ENCODE results near the gene QRFP. TPM values are rescaled to one million over a fixed set of nuclear protein-coding genes. Genes with fewer than 3 reads are reported as not detected.

The QRFP gene
- total RNA-seq, 6 experiments from 2014 or later: 3.3 TPM; not detected in 5

DNA sequence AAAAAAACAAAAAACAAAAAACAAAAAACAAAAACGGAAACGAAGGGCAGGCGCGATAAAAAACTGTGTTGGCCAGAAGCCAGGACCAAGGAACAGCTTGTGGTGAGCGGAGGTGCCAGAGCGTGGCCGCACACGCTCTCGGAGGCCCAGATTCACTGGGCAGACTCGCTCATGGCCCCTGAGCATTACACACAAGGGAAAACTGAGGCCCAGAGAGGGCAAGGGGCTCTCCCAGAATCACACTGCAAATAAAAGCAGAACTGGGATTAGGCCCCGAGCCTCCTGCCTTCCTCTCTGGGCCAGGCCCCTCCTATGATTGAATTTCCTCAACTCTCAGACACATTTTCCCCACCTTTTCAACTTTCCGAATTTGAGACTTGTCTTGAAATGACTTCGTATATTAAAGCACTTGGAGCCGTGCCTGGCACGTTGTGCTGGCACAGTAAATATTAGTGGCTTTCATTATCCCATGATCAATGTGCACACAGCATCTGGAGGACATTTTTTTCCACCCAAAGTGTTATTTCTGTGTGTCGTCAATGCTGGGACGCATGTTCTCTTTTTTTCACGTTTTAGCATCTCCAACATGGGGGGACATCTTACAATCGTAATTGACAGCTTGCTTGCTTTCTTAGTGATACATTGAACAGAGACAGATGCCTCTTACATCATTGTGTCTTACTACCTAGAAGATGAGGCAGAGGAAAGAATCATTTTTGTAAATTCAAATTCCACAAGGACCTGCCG, 35.1 kb upstream of the QRFP start:
- no peak for DNase-seq
- Histone ChIP-seq H3K27ac (no peak overlapping the region), H3K4me3 (no peak overlapping the region), H3K4me1 (no peaks in the 10 kb centered on the region), H3K36me3 (no peaks in the 10 kb centered on the region), H3K27me3 (no peaks in the 10 kb centered on the region), H3K9me3 (no peaks in the 10 kb centered on the region)
- intact Hi-C loops (cut with DNase I): no loop called here
- ATAC-seq: no peak
- TF ChIP-seq, protein P1, sequence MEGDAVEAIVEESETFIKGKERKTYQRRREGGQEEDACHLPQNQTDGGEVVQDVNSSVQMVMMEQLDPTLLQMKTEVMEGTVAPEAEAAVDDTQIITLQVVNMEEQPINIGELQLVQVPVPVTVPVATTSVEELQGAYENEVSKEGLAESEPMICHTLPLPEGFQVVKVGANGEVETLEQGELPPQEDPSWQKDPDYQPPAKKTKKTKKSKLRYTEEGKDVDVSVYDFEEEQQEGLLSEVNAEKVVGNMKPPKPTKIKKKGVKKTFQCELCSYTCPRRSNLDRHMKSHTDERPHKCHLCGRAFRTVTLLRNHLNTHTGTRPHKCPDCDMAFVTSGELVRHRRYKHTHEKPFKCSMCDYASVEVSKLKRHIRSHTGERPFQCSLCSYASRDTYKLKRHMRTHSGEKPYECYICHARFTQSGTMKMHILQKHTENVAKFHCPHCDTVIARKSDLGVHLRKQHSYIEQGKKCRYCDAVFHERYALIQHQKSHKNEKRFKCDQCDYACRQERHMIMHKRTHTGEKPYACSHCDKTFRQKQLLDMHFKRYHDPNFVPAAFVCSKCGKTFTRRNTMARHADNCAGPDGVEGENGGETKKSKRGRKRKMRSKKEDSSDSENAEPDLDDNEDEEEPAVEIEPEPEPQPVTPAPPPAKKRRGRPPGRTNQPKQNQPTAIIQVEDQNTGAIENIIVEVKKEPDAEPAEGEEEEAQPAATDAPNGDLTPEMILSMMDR (IDR thresholded peaks at IDR 0.05): no peak
- no peak for TF ChIP-seq POLR2A (IDR thresholded peaks at IDR 0.05)
- WGBS (ENCODE audit: insufficient coverage, low coverage, low lambda C conversion rate, missing lambda C conversion rate): 61% methylated on average over 18 of the region's 20 CpGs

- H3K9me3 ChIP-seq: no peaks in the 10 kb centered on the region
- no peaks in the 10 kb centered on the region for H3K4me1 ChIP-seq
- ATAC-seq: no peak
- no peak overlapping the region for H3K4me3 ChIP-seq
- no peak overlapping the region for H3K27ac ChIP-seq
- intact Hi-C loops (cut with DNase I): no loop called here
- DNase-seq: no peak
- WGBS (ENCODE audit: insufficient coverage, low coverage, low lambda C conversion rate, missing lambda C conversion rate): 83% methylated on average over 4 of the region's 15 CpGs
- no peaks in the 10 kb centered on the region for H3K36me3 ChIP-seq
- H3K27me3 ChIP-seq: no peaks in the 10 kb centered on the region
- TF ChIP-seq, protein P1 (IDR thresholded peaks at IDR 0.05): no peak
- TF ChIP-seq POLR2A (IDR thresholded peaks at IDR 0.05): no peak
These were observed 34.3 kb upstream of the QRFP start for GRCh38 chr9:130930804-130931349.

- Histone ChIP-seq H3K36me3 (no peaks in the 10 kb centered on the region), H3K27me3 (no peaks in the 10 kb centered on the region), H3K27ac (no peak overlapping the region), H3K4me1 (no peaks in the 10 kb centered on the region), H3K4me3 (no peak overlapping the region), H3K9me3 (no peaks in the 10 kb centered on the region)
- WGBS (ENCODE audit: insufficient coverage, low coverage, low lambda C conversion rate, missing lambda C conversion rate): 89% methylated on average over 10 of the region's 23 CpGs
- DNase-seq: no peak
- intact Hi-C loops (cut with DNase I): no loop called here
- TF ChIP-seq, protein P1 (IDR thresholded peaks at IDR 0.05): no peak
- TF ChIP-seq POLR2A (IDR thresholded peaks at IDR 0.05): no peak
- no peak for ATAC-seq
These were observed 33.7 kb upstream of the QRFP start for GRCh38 chr9:130930132-130930803.

DNA sequence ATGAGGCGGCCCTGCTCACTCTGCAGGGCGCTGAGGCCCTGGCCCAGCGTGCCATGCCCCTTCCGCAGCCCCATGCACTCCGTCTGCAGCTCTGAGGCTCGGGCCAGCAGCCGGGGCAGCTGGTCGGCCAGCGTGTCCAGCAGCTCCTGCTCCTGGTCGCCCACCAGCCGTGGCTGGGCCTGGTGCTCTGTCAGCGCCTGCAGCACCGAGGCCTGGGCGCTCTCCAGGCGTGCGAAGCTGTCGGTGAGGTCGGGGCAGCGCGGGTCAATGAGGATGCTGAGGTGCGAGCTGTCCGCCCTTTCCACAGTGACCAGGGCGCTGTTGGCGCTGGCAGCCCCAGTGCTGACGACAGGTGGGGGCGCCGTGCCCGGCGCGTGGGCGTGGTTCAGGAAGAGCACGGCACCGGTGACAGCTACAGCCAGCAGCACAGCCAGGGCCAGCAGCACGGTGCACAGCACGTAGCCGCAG, 33.0 kb upstream of the QRFP start:
- DNase-seq: no peak
- no peaks in the 10 kb centered on the region for H3K9me3 ChIP-seq
- H3K4me3 ChIP-seq: no peak overlapping the region
- ATAC-seq: no peak
- intact Hi-C loops (cut with DNase I): no loop called here
- H3K27ac ChIP-seq: no peak overlapping the region
- 90% methylated on average over 2 of the region's 36 CpGs for WGBS (ENCODE audit: insufficient coverage, low coverage, low lambda C conversion rate, missing lambda C conversion rate)
- H3K4me1 ChIP-seq: no peaks in the 10 kb centered on the region
- TF ChIP-seq POLR2A (IDR thresholded peaks at IDR 0.05): no peak
- H3K36me3 ChIP-seq: no peaks in the 10 kb centered on the region
- no peaks in the 10 kb centered on the region for H3K27me3 ChIP-seq

Data from right lobe of liver (tissue), 6 donors.